HepG2 (cell line): ENCODE results near the gene HOXD3. TPM values are rescaled to one million over a fixed set of nuclear protein-coding genes. Genes with fewer than 3 reads are reported as not detected.

Source experiments
- ATAC-seq: fragments of 200-7000 bp; cut with Tn5 transposase; 3 replicates; pipeline ENCODE4 v1.9.1; 2020; ENCODE audit warnings: mild to moderate bottlenecking, moderate library complexity
- BruUV-seq: library from RNA; stranded (reverse); fragments of 400-500 nt; replicated peaks from 2 replicates; lab custom pipeline; 2021; lab: Mats Ljungman, UMichigan
- CTCF ChIA-PET: fragments of 300-600 bp; formaldehyde crosslinking; extraction: SDS; loops from one replicate; lab custom pipeline; 2021; ENCODE audit warnings: low total read pairs, inconsistent platforms, low intra/inter-chr PET ratio; lab: Yijun Ruan, JAX
- POLR2A ChIA-PET: fragments of 350-600 bp; sonication (Branson Sonifier 250); formaldehyde crosslinking; loops from one replicate; lab custom pipeline; 2020; ENCODE audit warnings: antibody characterized with exemption, inconsistent platforms; lab: Yijun Ruan, JAX
- DNase-seq: peaks from one replicate; pipeline ENCODE4 v3.0.0-alpha.2; 2015; ENCODE audit warnings: low spot score
- FAIRE-seq: peaks from 3 replicates; lab custom pipeline; 2011; peaks lifted over from hg19 to GRCh38; lab: Jason Lieb, UNC
- H2AFZ ChIP-seq: one replicate; pipeline ENCODE4 v1.6.1; 2011; ENCODE audit warnings: low read length, inconsistent platforms
- H3K27ac ChIP-seq: fragments of 300-600 bp; 3 replicates; pipeline ENCODE4 v1.8.0; 2011; ENCODE audit warnings: mixed run types, mild to moderate bottlenecking, mixed read lengths, low read length, inconsistent platforms; ENCODE audit not compliant: insufficient read depth; ENCODE audit errors: extremely low read length
- H3K27me3 ChIP-seq, 2 experiments: fragments of 200-600 bp in 1 of 2; 2 replicates in 1 of 2; 3 replicates in 1 of 2; pipeline versions ENCODE4 v1.6.0 to v1.8.0; 2011; ENCODE audit warnings: low read length in 2 of 2, mild to moderate bottlenecking in 2 of 2, moderate library complexity in 2 of 2, inconsistent platforms in 1 of 2; ENCODE audit not compliant: insufficient read depth in 2 of 2, control insufficient read depth in 1 of 2
- H3K36me3 ChIP-seq, 2 experiments: fragments of 200-600 bp in 1 of 2; replicated peaks in 1 of 2; 2 replicates in 1 of 2; 3 replicates in 1 of 2; pipeline versions ENCODE4 v1.5.1 to v1.8.0; 2011; ENCODE audit warnings: low read length in 2 of 2, inconsistent platforms in 1 of 2; ENCODE audit not compliant: insufficient read depth in 2 of 2, control insufficient read depth in 1 of 2
- H3K4me1 ChIP-seq: 2 replicates; pipeline ENCODE4 v1.5.1; 2012; ENCODE audit warnings: low read length, inconsistent platforms; ENCODE audit not compliant: insufficient read depth
- H3K4me2 ChIP-seq: 2 replicates; pipeline ENCODE4 v1.6.0; 2011; ENCODE audit warnings: low read depth, low read length, inconsistent platforms
- H3K4me3 ChIP-seq, 3 experiments: fragments of 200-600 bp in 1 of 3; sonication (generic), shearing (Covaris generic) in 1 of 3; replicated peaks in 1 of 3; 2 replicates each; pipeline ENCODE4 v1.5.1; 2011 to 2016; ENCODE audit warnings: low read length in 3 of 3, inconsistent platforms in 2 of 3, low read depth in 2 of 3, mild to moderate bottlenecking in 2 of 3, control low read depth in 1 of 3, mixed read lengths in 1 of 3; ENCODE audit not compliant: insufficient read depth in 1 of 3
- H3K79me2 ChIP-seq: one replicate; pipeline ENCODE4 v1.6.1; 2011; ENCODE audit warnings: low read length, inconsistent platforms; ENCODE audit not compliant: insufficient read depth
- H3K9ac ChIP-seq: 2 replicates; pipeline ENCODE4 v1.6.0; 2011; ENCODE audit warnings: mild to moderate bottlenecking, low read depth, low read length, inconsistent platforms; ENCODE audit not compliant: insufficient read depth
- H3K9me3 ChIP-seq: 2 replicates; pipeline ENCODE4 v1.5.1; 2012; ENCODE audit warnings: mild to moderate bottlenecking, low read length
- H4K20me1 ChIP-seq: 2 replicates; pipeline ENCODE4 v1.6.0; 2011; ENCODE audit warnings: inconsistent platforms, mild to moderate bottlenecking, low read length, moderate library complexity; ENCODE audit not compliant: insufficient read depth
- ARID4A ChIP-seq: sonication (generic); formaldehyde crosslinking; IDR thresholded peaks from 2 replicates; pipeline ENCODE4 v1.5.0; 2020; ENCODE audit warnings: mild to moderate bottlenecking, missing genetic modification reagents, borderline replicate concordance
- HIC2 ChIP-seq: sonication (generic); formaldehyde crosslinking; IDR thresholded peaks from 2 replicates; pipeline ENCODE4 v1.9.0; 2022; ENCODE audit warnings: low read depth, missing genetic modification reagents
- HMGA1 ChIP-seq: sonication (generic); formaldehyde crosslinking; conservative IDR thresholded peaks from 2 replicates; pipeline ENCODE4 v1.4.0; 2020; ENCODE audit warnings: missing genetic modification reagents
- PATZ1 ChIP-seq: sonication (generic); formaldehyde crosslinking; IDR thresholded peaks from 2 replicates; pipeline ENCODE4 v1.4.0; 2020; ENCODE audit warnings: missing genetic modification reagents
- REL ChIP-seq: sonication (generic); formaldehyde crosslinking; conservative IDR thresholded peaks from 2 replicates; pipeline ENCODE4 v1.8.0; 2022; ENCODE audit warnings: mild to moderate bottlenecking, missing genetic modification reagents, moderate library complexity
- THAP7 ChIP-seq: sonication (generic); formaldehyde crosslinking; IDR thresholded peaks from 2 replicates; pipeline ENCODE4 v1.8.1; 2023; ENCODE audit warnings: mild to moderate bottlenecking, missing genetic modification reagents
- YEATS4 ChIP-seq: sonication (generic); formaldehyde crosslinking; IDR thresholded peaks from 2 replicates; pipeline ENCODE4 v1.4.0; 2020; ENCODE audit warnings: missing genetic modification reagents, borderline replicate concordance
- ZBTB43 ChIP-seq: sonication (generic); formaldehyde crosslinking; conservative IDR thresholded peaks from 2 replicates; pipeline ENCODE4 v1.4.0; 2020; ENCODE audit warnings: missing genetic modification reagents
- ZNF34 ChIP-seq: sonication (generic); formaldehyde crosslinking; IDR thresholded peaks from 2 replicates; pipeline ENCODE4 v1.4.0; 2020; ENCODE audit warnings: mild to moderate bottlenecking, missing genetic modification reagents, borderline replicate concordance
- ZNF451 ChIP-seq: sonication (generic); formaldehyde crosslinking; IDR thresholded peaks from 2 replicates; pipeline ENCODE4 v1.5.0; 2020; ENCODE audit warnings: mild to moderate bottlenecking, missing genetic modification reagents
- ZNF670 ChIP-seq: sonication (generic); formaldehyde crosslinking; IDR thresholded peaks from 2 replicates; pipeline ENCODE4 v1.8.0; 2022; ENCODE audit warnings: mild to moderate bottlenecking, missing genetic modification reagents, borderline replicate concordance
- WGBS: methylation state at CpG from one replicate; pipeline ENCODE4 v1.1.6; 2017; ENCODE audit warnings: low lambda C conversion rate; 5-methylcytosine and 5-hydroxymethylcytosine counted together
- in situ Hi-C: cut with HindIII; loops from 2 replicates; pipeline ENCODE4 v1.10.0; 2017; ENCODE audit warnings: low pct_unique_long_range_greater_than_20kb; ENCODE audit not compliant: extremely low pct_ligation_motif_present
- intact Hi-C: fragments of 100-400 bp; cut with micrococcal nuclease; formaldehyde crosslinking; loops from one replicate; pipeline ENCODE4 v1.10.0; 2022; ENCODE audit not compliant: unreplicated experiment
- polyA plus RNA-seq, 8 experiments: library from polyadenylated mRNA; depleted of rRNA in 3 of 8; stranded (reverse) in 7 of 8; unstranded in 1 of 8; fragments of >200 nt; fragmentation: Illumina TruSeq in 4 of 8; extraction: Trizol in 4 of 8; gene quantifications; 2 replicates each; pipeline versions ENCODE4 v1.2.1 to v1.2.3, GENCODE V29; 2011 to 2016; ENCODE audit warnings: low read depth in 4 of 8, missing spikeins in 1 of 8, mixed read lengths in 1 of 8; ENCODE audit not compliant: insufficient read depth in 1 of 8
- total RNA-seq, 5 experiments: library from RNA; depleted of rRNA; stranded (reverse); fragments of >200 nt; fragmentation: Illumina TruSeq; extraction: Trizol; gene quantifications; 2 replicates each; pipeline ENCODE4 v1.2.3, GENCODE V29; 2016; ENCODE audit warnings: low read depth in 1 of 5

Gene HOXD3
- total and polyA plus RNA-seq, 2 of the 13 experiments (the other 11 are each of a cell fraction or from before 2014, with no cell fraction given) = 0.05 to 0.09 TPM

GRCh38 chr2:176128982-176129796 is 27.9 kb upstream of the HOXD3 start, which contains the start of gene HOXD8 (continued):
- TF ChIP-seq ZNF451 (CRISPR knock-in tag) (no peak), ZNF670 (no peak), HIC2 (CRISPR knock-in tag) (no peak), PATZ1 (no peak), YEATS4 (CRISPR knock-in tag) (no peak), ZBTB43 (CRISPR knock-in tag) (no peak)

GRCh38 chr2:176129813-176130146 is 27.3 kb upstream of the HOXD3 start:
- Histone ChIP-seq H3K4me2 (no peak overlapping the region), H3K27ac (no peak overlapping the region), H3K36me3 (no peaks in the 10 kb centered on the region), H3K9ac (no peak overlapping the region), H4K20me1 (no peaks in the 10 kb centered on the region; the same call in 1 of the 2 replicates), H3K4me1 (no peaks in the 10 kb centered on the region), H3K4me3 (no peak overlapping the region), H3K79me2 (no peaks in the 10 kb centered on the region), H2AFZ (no peak overlapping the region), H3K9me3 (no peaks in the 10 kb centered on the region), H3K27me3 (peaks cover 9 to 81% of the 10 kb centered on the region in 2 experiments)
- CTCF ChIA-PET = no interaction called here
- WGBS = 75% methylated on average over 43 of the region's 43 CpGs
- no peak for DNase-seq
- no TSS peak for BruUV-seq
- in situ Hi-C loops (loop anchor here (5.0 kb wide), 4 partner anchors 423 to 1018 kb away; no protein-coding TSS in a partner anchor), intact Hi-C loops (no loop called here)
- no peak for ATAC-seq
- no peak for FAIRE-seq
- POLR2A ChIA-PET = no interaction called here
- no peak for TF ChIP-seq HMGA1 (CRISPR knock-in tag)
- no peak for TF ChIP-seq ARID4A (CRISPR knock-in tag)
- no peak for TF ChIP-seq THAP7
- TF ChIP-seq REL (CRISPR knock-in tag) = no peak
- TF ChIP-seq ZNF34 = no peak
